Measurements from ENCODE around the gene SNF8. TPM values are rescaled to one million over a fixed set of nuclear protein-coding genes. Genes with fewer than 3 reads are reported as not detected.
A peak's percentile ranks its signal among the peaks of the same experiment; 100 is the strongest.
"Not testable (repeated sequence)": the region's sequence is repeated elsewhere in the genome, so short reads cannot be mapped to it uniquely, and the experiment has no call there.

The SNF8 gene
- total and polyA plus RNA-seq, 7 experiments from 2014 or later, result 54.8 to 122 (median 63.2) TPM

DNA sequence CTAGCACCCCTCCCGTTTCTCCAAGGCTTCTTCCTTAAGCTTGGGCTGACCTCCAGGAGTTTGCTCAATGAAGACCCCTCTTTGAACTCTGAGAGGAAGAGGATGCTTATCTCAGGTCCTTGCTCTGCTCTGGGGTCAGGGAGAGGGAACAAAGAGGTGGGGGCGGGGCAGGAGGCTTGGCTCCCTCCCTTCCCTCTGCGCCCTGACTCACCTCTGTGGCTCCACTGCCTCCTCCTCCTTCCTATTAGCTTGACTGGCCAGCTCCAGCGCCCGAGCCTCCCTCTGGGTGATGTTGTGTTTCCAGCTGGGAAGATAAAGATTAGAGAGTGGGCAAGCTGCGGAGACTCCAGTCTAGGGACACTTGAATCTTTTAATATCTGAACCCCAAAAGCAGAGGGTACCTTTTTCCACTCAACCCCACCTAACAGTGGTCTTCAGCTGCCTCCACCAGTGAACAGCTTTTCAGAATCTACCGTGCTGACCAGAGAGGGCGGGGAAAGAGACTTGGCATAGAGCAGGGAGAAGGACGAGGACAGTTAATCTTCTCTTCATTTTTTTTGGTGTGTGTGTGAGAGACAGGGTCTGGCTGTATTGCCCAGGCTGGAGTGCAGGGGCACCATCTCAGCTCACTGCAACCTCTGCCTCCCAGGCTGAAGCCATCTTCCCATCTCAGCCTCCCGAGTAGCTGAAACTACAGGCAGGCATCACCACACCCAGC, 17.0 kb upstream of the SNF8 start:
- Mint-ChIP-seq H3K36me3 (no peaks in the 10 kb centered on the region), H3K4me3 (no peak overlapping the region), H3K4me1 (peaks cover 0 to under 1% (median 0%) of the 10 kb centered on the region in 7 donors), H3K27ac (no peak overlapping the region), H3K9me3 (peaks cover 0 to 3% (median 0%) of the 10 kb centered on the region in 11 donors), H3K27me3 (peaks cover 29 to 41% (median 37%) of the 10 kb centered on the region in 5 donors)
- H3K9me3 ChIP-seq (ENCODE audit: control insufficient read depth in 2 of 3, low read length in 3 of 3), result no peaks in the 10 kb centered on the region
- POLR2A ChIA-PET, result no interaction called here
- DNase-seq (no peak), ATAC-seq (no peak)
- CTCF ChIA-PET, result no interaction called here
- intact Hi-C loops (cut with micrococcal nuclease), result no loop called here
- peaks cover 0 to 7% of the 10 kb centered on the region in 2 donors for H3K27me3 ChIP-seq (ENCODE audit: control insufficient read depth in 2 of 2, insufficient read depth in 2 of 2, low read length in 2 of 2)
- no peak overlapping the region for H3K27ac ChIP-seq (ENCODE audit: low read depth, low read length)
- H3K4me1 ChIP-seq (ENCODE audit: control insufficient read depth in 2 of 2, insufficient read depth in 2 of 2, low read length in 2 of 2), result no peaks in the 10 kb centered on the region
- H3K4me3 ChIP-seq (ENCODE audit: low read length), result no peak overlapping the region
- no peaks in the 10 kb centered on the region for H3K36me3 ChIP-seq (ENCODE audit: control insufficient read depth in 2 of 3, insufficient read depth in 3 of 3, low read length in 3 of 3)

DNA sequence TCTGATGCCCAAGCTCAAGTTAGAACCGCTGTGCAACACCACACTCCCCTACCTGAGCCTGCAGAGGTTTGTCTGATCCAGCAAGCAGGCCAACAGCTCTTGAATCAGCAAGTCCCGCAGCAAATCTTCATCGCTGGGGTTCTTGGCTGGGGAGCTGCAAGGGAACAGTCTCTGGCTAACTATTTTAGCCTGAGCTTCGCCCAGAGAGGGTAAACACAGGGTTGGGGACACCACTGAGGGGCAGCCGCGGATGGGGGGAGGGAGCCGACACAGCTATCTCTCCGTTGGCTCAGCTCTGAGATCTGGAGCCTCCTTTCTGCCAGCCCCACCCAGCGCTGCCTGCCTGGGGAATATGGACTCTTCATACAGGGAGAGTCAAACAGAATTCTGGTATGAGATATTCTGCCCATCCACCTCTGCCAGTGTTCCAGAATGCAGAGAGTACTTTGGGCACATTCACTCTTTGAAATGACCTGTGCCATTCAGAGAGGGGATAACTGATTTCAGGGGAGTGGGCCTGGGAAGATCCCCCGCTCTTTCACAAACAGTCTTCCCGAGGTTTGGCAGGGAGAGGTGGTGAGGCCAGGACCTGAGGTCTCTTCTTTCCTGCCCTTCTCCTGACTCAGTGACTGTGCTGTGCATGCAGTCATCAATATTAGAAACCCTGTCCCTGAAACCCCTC, 16.3 kb upstream of the SNF8 start:
- no peaks in the 10 kb centered on the region for H3K36me3 Mint-ChIP-seq
- H3K9me3 Mint-ChIP-seq, result peaks cover 0 to 3% (median 0%) of the 10 kb centered on the region in 11 donors
- CTCF ChIA-PET, result no interaction called here
- H3K9me3 ChIP-seq (ENCODE audit: control insufficient read depth in 2 of 3, low read length in 3 of 3), result no peaks in the 10 kb centered on the region
- H3K27ac ChIP-seq (ENCODE audit: low read depth, low read length), result no peak overlapping the region
- H3K27ac Mint-ChIP-seq, result no peak overlapping the region
- H3K27me3 Mint-ChIP-seq, result peaks cover 32 to 44% (median 38%) of the 10 kb centered on the region in 5 donors
- no peaks in the 10 kb centered on the region for H3K36me3 ChIP-seq (ENCODE audit: control insufficient read depth in 2 of 3, insufficient read depth in 3 of 3, low read length in 3 of 3)
- no peaks in the 10 kb centered on the region for H3K4me1 ChIP-seq (ENCODE audit: control insufficient read depth in 2 of 2, insufficient read depth in 2 of 2, low read length in 2 of 2)
- ATAC-seq (no peak), DNase-seq (no peak)
- peaks cover 0 to 7% of the 10 kb centered on the region in 2 donors for H3K27me3 ChIP-seq (ENCODE audit: control insufficient read depth in 2 of 2, insufficient read depth in 2 of 2, low read length in 2 of 2)
- intact Hi-C loops (cut with micrococcal nuclease), result no loop called here
- POLR2A ChIA-PET, result no interaction called here
- no peak overlapping the region for H3K4me3 Mint-ChIP-seq
- H3K4me1 Mint-ChIP-seq, result peaks cover 0 to 3% (median 0%) of the 10 kb centered on the region in 7 donors
- no peak overlapping the region for H3K4me3 ChIP-seq (ENCODE audit: low read length)

DNA sequence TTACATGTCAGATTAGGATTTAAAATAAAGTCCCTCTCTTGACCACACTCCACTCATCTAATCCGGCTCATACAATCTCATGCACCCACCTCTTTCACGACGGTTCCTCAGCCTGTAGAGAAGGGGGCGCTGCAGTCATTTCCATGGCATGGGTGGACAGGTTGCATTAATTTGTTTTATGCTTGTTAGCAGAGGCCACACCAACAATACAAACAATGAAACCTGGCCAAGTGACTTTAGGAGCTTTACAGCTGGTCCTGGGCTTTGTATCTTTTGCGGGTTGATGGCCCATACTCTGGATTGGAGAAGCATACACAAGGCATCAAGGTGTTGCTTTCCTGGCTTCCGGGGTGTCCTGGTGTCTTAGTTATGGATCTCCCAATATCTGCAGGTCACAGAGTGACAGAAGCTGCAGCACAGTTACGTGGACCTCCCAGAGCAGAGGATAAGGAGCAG, 9.7 kb upstream of the SNF8 start:
- Histone ChIP-seq H3K27me3 (ENCODE audit: control insufficient read depth in 2 of 2, insufficient read depth in 2 of 2, low read length in 2 of 2) (peaks cover 0 to 5% of the 10 kb centered on the region in 2 donors), H3K27ac (ENCODE audit: low read depth, low read length) (no peak overlapping the region), H3K4me1 (ENCODE audit: control insufficient read depth in 2 of 2, insufficient read depth in 2 of 2, low read length in 2 of 2) (no peaks in the 10 kb centered on the region), H3K36me3 (ENCODE audit: control insufficient read depth in 2 of 3, insufficient read depth in 3 of 3, low read length in 3 of 3) (no peaks in the 10 kb centered on the region), H3K4me3 (ENCODE audit: low read length) (no peak overlapping the region), H3K9me3 (ENCODE audit: control insufficient read depth in 2 of 3, low read length in 3 of 3) (no peaks in the 10 kb centered on the region)
- CTCF ChIA-PET, result no interaction called here
- DNase-seq (no peak), ATAC-seq (no peak)
- Mint-ChIP-seq H3K27me3 (peaks cover 19 to 27% (median 22%) of the 10 kb centered on the region in 5 donors), H3K36me3 (no peaks in the 10 kb centered on the region), H3K4me3 (no peak overlapping the region), H3K9me3 (no peaks in the 10 kb centered on the region), H3K27ac (no peak overlapping the region), H3K4me1 (peaks cover 0 to 4% (median 0%) of the 10 kb centered on the region in 7 donors)
- POLR2A ChIA-PET, result no interaction called here
- intact Hi-C loops (cut with micrococcal nuclease), result no loop called here

DNA sequence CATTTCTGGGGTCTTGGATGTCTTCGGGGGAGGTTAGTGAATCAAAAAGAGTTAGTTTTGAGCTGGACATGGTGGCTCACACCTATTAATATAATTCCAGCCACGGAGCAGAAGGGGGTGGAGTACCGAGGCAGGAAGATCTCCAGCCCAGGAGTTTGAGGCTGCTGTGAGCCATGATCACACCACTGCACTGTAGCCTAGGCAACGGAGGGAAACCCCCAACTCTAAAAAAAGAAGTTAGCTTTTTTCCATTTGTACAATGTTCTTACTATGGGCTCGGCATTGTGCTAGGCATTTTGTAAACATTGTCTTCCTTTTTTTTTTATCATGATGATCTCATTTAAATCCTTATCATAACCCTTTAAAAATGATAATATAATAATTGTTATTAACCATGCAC, 8.3 kb upstream of the SNF8 start:
- Histone ChIP-seq H3K4me1 (ENCODE audit: control insufficient read depth in 2 of 2, insufficient read depth in 2 of 2, low read length in 2 of 2) (no peaks in the 10 kb centered on the region), H3K27ac (ENCODE audit: low read depth, low read length) (no peak overlapping the region), H3K36me3 (ENCODE audit: control insufficient read depth in 2 of 3, insufficient read depth in 3 of 3, low read length in 3 of 3) (no peaks in the 10 kb centered on the region), H3K4me3 (ENCODE audit: low read length) (no peak overlapping the region), H3K9me3 (ENCODE audit: control insufficient read depth in 2 of 3, low read length in 3 of 3) (no peaks in the 10 kb centered on the region), H3K27me3 (ENCODE audit: control insufficient read depth in 2 of 2, insufficient read depth in 2 of 2, low read length in 2 of 2) (peaks cover 0 to 5% of the 10 kb centered on the region in 2 donors)
- ChIA-PET CTCF (no interaction called here), POLR2A (no interaction called here)
- Mint-ChIP-seq H3K27me3 (peaks cover 11 to 25% (median 19%) of the 10 kb centered on the region in 5 donors), H3K36me3 (no peaks in the 10 kb centered on the region), H3K27ac (no peak overlapping the region), H3K4me3 (no peak overlapping the region), H3K9me3 (peaks cover 0 to under 1% (median 0%) of the 10 kb centered on the region in 11 donors), H3K4me1 (peaks cover 0 to 4% (median 0%) of the 10 kb centered on the region in 7 donors)
- intact Hi-C loops (cut with micrococcal nuclease), result no loop called here
- peak in 1 of 9 donors; percentile 26 for DNase-seq
- ATAC-seq, result no peak

DNA sequence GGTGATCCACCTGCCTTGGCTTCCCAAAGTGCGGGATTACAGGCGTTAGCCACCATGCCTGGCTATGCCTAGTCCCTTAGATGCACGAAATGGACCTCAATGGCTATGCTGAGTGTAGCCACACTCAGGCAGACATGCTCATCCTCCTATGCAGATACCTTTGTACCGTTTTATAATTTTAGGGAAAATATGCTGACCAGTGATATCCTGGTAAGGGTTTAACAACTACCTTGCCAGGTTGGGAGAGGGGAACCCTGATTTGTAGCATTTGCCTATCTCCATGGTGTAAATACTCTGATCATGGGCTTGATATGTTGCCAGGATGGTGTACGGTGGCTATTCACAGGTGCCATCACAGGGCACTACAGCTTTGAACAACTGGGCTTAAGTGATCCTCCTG, 6.9 kb upstream of the SNF8 start:
- H3K9me3 Mint-ChIP-seq, result peaks cover 0 to 2% (median 0%) of the 10 kb centered on the region in 11 donors
- POLR2A ChIA-PET, result interaction anchor here (0.6 kb wide), 1 partner anchor 62 kb away, joined by 3 read pairs; no protein-coding TSS in a partner anchor
- no peak overlapping the region for H3K4me3 Mint-ChIP-seq
- DNase-seq (no peak), ATAC-seq (no peak)
- intact Hi-C loops (cut with micrococcal nuclease), result no loop called here
- no peaks in the 10 kb centered on the region for H3K36me3 Mint-ChIP-seq
- H3K36me3 ChIP-seq (ENCODE audit: control insufficient read depth in 2 of 3, insufficient read depth in 3 of 3, low read length in 3 of 3), result no peaks in the 10 kb centered on the region
- no peak overlapping the region for H3K4me3 ChIP-seq (ENCODE audit: low read length)
- H3K27me3 Mint-ChIP-seq, result peaks cover 8 to 27% (median 16%) of the 10 kb centered on the region in 5 donors
- H3K27ac Mint-ChIP-seq, result no peak overlapping the region
- no peaks in the 10 kb centered on the region for H3K4me1 ChIP-seq (ENCODE audit: control insufficient read depth in 2 of 2, insufficient read depth in 2 of 2, low read length in 2 of 2)
- CTCF ChIA-PET, result no interaction called here
- no peaks in the 10 kb centered on the region for H3K9me3 ChIP-seq (ENCODE audit: control insufficient read depth in 2 of 3, low read length in 3 of 3)
- no peak overlapping the region for H3K27ac ChIP-seq (ENCODE audit: low read depth, low read length)
- H3K27me3 ChIP-seq (ENCODE audit: control insufficient read depth in 2 of 2, insufficient read depth in 2 of 2, low read length in 2 of 2), result peaks cover 0 to 5% of the 10 kb centered on the region in 2 donors
- peaks cover 0 to 4% (median 0%) of the 10 kb centered on the region in 7 donors for H3K4me1 Mint-ChIP-seq

DNA sequence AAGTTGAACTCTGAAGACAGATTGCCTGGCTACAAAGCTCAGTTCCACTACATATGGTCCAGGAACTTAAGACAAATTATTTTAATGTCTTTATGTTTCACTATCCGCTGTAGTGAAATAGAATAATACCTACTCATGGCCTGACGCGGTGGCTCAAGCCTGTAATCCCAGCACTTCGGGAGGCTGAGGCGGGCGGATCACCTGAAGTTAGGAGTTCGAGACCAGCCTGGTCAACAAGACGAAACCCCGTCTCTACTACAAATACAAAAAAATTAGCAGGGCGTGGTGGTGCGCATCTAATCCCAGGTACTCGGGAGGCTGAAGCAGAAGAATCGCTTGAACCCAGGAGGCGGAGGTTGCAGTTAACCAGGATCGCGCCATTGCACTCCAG, 614 bp upstream of the SNF8 start:
- peak overlapping the region; percentile 92 for H3K27ac ChIP-seq (ENCODE audit: low read depth, low read length)
- H3K36me3 ChIP-seq (ENCODE audit: control insufficient read depth in 2 of 3, insufficient read depth in 3 of 3, low read length in 3 of 3), result peaks cover 0 to 13% (median 0%) of the 10 kb centered on the region in 3 experiments
- Mint-ChIP-seq H3K27ac (peak overlapping the region; percentile 89 to 99 (median 96)), H3K4me1 (peaks cover 4 to 32% (median 12%) of the 10 kb centered on the region in 7 donors), H3K4me3 (peak overlapping the region; percentile 92 to 100 (median 98))
- DNase-seq; CTCF ChIA-PET; ATAC-seq; H3K9me3 ChIP-seq (ENCODE audit: control insufficient read depth in 2 of 3, low read length in 3 of 3); H3K27me3 Mint-ChIP-seq; H3K9me3 Mint-ChIP-seq; H3K27me3 ChIP-seq (ENCODE audit: control insufficient read depth in 2 of 2, insufficient read depth in 2 of 2, low read length in 2 of 2); H3K36me3 Mint-ChIP-seq: not testable (repeated sequence)
- peak overlapping the region; percentile 100 for H3K4me3 ChIP-seq (ENCODE audit: low read length)
- H3K4me1 ChIP-seq (ENCODE audit: control insufficient read depth in 2 of 2, insufficient read depth in 2 of 2, low read length in 2 of 2), result peaks cover 11 to 14% of the 10 kb centered on the region in 2 donors
- intact Hi-C loops (cut with micrococcal nuclease), result loop anchor here (2.0 to 10.0 kb wide), 2 partner anchors 32 to 280 kb away; no protein-coding TSS in a partner anchor
- POLR2A ChIA-PET, result interaction anchor here (0.6 to 2.7 kb wide), 8 partner anchors 10 to 1242 kb away, joined by 3 to 29 read pairs (median 4); partner anchors contain the start of genes ATP5MC1 and UBE2Z

Measured in naive thymus-derived CD4-positive, alpha-beta T cell (primary cell).